ENCODE measurements around the gene PTBP1. TPM values are rescaled to one million over a fixed set of nuclear protein-coding genes. Genes with fewer than 3 reads are reported as not detected.

PTBP1 gene
- total RNA-seq, 1 experiment from 2014 or later, result 712 TPM

DNA sequence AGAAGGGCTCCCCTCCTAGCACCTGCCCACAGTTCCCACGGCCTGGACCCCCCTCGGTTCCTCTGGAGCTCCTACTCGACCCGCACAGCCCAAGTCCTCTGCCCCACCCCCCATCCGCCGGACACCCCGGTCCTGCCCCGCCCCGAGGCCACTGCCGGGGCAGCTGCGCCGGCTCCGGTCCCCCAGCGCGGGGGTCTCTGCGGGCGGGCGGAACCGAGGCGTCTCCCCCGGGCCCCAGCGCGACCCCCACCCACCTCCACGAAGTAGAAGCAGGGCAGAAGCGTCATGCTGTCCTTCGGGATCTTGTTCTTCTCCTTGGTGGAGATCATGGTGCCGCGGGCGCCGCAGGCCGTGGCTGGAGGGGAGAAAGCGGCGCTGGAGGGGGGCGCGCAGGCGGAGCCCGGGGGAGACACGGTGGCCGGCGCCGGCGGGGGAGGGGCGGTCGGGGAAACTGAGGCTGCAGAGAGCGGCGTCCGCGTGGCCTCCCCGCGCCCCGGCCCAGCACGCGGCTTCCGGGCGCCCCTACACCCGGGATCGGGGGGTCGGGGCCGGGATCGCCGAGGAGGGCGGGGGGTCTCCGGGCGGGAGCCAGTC is 24.1 kb downstream of the PTBP1 start:
- H3K23me2 ChIP-seq (ENCODE audit: insufficient read length, low read depth, low read length, poor library complexity, severe bottlenecking), result no peaks in the 10 kb centered on the region
- H3K18ac ChIP-seq (ENCODE audit: insufficient read length, low read depth, low read length), result peak overlapping the region; percentile 75
- H3K9me3 ChIP-seq (ENCODE audit: control insufficient read depth, low read depth, low read length), result no peaks in the 10 kb centered on the region
- no peak overlapping the region for H2BK20ac ChIP-seq (ENCODE audit: low read depth, low read length, poor library complexity, severe bottlenecking)
- H3K4me3 Mint-ChIP-seq, result peak overlapping the region; percentile 67 to 81
- H3K79me1 ChIP-seq (ENCODE audit: insufficient read depth, low read depth, low read length, poor library complexity, severe bottlenecking), result no peaks in the 10 kb centered on the region
- no peak overlapping the region for H3K27ac Mint-ChIP-seq
- H3K27ac ChIP-seq (ENCODE audit: insufficient read length, low read depth, low read length), result no peak overlapping the region
- H4K5ac ChIP-seq (ENCODE audit: insufficient read length, low read depth, low read length), result no peak overlapping the region
- peak overlapping the region; percentile 53 for H3K4me2 ChIP-seq (ENCODE audit: insufficient read depth, insufficient read length, low read length)
- no peaks in the 10 kb centered on the region for H4K20me1 ChIP-seq (ENCODE audit: control insufficient read depth, insufficient read depth, insufficient read length)
- H3K23ac ChIP-seq (ENCODE audit: insufficient read length, low read depth, low read length), result no peak overlapping the region
- no peak overlapping the region for H2BK120ac ChIP-seq (ENCODE audit: low read depth, low read length, poor library complexity, severe bottlenecking)
- H2BK15ac ChIP-seq (ENCODE audit: low read depth, low read length), result no peak overlapping the region
- no CpG with 5 or more reads among the region's 64 CpGs for WGBS (ENCODE audit: extremely low coverage, insufficient read length, low lambda C conversion rate)
- H4K8ac ChIP-seq (replicated peaks; ENCODE audit: insufficient read length, low read depth, low read length), result no peak overlapping the region
- no peak overlapping the region for H3K56ac ChIP-seq (ENCODE audit: insufficient read length, low read depth, low read length)
- peaks cover 7 to 11% of the 10 kb centered on the region in 2 experiments for H3K4me1 Mint-ChIP-seq
- no peak overlapping the region for H3T11ph ChIP-seq (ENCODE audit: low read length)
- no peak overlapping the region for H3K14ac ChIP-seq (ENCODE audit: insufficient read depth, low read length)
- H3K79me2 ChIP-seq (ENCODE audit: insufficient read depth, low read length), result no peaks in the 10 kb centered on the region
- no peaks in the 10 kb centered on the region; a peak in 1 of 5 replicates for H3K9me3 Mint-ChIP-seq
- H2BK5ac ChIP-seq (ENCODE audit: insufficient read length, low read length), result no peak overlapping the region
- TF ChIP-seq, protein P1, sequence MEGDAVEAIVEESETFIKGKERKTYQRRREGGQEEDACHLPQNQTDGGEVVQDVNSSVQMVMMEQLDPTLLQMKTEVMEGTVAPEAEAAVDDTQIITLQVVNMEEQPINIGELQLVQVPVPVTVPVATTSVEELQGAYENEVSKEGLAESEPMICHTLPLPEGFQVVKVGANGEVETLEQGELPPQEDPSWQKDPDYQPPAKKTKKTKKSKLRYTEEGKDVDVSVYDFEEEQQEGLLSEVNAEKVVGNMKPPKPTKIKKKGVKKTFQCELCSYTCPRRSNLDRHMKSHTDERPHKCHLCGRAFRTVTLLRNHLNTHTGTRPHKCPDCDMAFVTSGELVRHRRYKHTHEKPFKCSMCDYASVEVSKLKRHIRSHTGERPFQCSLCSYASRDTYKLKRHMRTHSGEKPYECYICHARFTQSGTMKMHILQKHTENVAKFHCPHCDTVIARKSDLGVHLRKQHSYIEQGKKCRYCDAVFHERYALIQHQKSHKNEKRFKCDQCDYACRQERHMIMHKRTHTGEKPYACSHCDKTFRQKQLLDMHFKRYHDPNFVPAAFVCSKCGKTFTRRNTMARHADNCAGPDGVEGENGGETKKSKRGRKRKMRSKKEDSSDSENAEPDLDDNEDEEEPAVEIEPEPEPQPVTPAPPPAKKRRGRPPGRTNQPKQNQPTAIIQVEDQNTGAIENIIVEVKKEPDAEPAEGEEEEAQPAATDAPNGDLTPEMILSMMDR (conservative IDR thresholded peaks at IDR 0.05), result no peak
- no peak overlapping the region for H2BK12ac ChIP-seq (ENCODE audit: insufficient read length, low read depth, low read length)
- H2AK5ac ChIP-seq (ENCODE audit: insufficient read length, low read length), result no peak overlapping the region
- H2AFZ ChIP-seq (ENCODE audit: low read length), result no peak overlapping the region
- no peak overlapping the region for H4K91ac ChIP-seq (ENCODE audit: insufficient read length, low read depth, low read length)
- peaks cover 7 to 18% (median 16%) of the 10 kb centered on the region in 3 experiments for H3K36me3 Mint-ChIP-seq (ENCODE audit: insufficient read depth in 1 of 3, low read depth in 3 of 3)
- no peaks in the 10 kb centered on the region for H3K27me3 ChIP-seq (ENCODE audit: insufficient read depth, low read length)
- no peak overlapping the region for H3K9ac ChIP-seq (ENCODE audit: extremely low read depth, insufficient read length, low read length)
- peak; percentile 59 for DNase-seq
- no peaks in the 10 kb centered on the region; the same call in 1 of the 2 replicates for H3K4me1 ChIP-seq (ENCODE audit: insufficient read depth, low read length)
- H3K27me3 Mint-ChIP-seq (ENCODE audit: low read depth), result peaks cover 5% of the 10 kb centered on the region
- H3K4ac ChIP-seq (ENCODE audit: low read depth, low read length), result no peak overlapping the region; the same call in 1 of the 2 replicates

All from H9 (cell line).